ENCODE results near the gene RPL32. TPM values are rescaled to one million over a fixed set of nuclear protein-coding genes. Genes with fewer than 3 reads are reported as not detected.

The RPL32 gene
- total RNA-seq, 1 donor from 2014 or later = 1,821 TPM

GRCh38 chr3:12817343-12817710 lies 24.0 kb downstream of the RPL32 start:
- Histone ChIP-seq H3K4me3 (no peak overlapping the region), H3K27me3 (no peaks in the 10 kb centered on the region), H3K4me1 (no peaks in the 10 kb centered on the region), H3K9me3 (no peaks in the 10 kb centered on the region), H3K27ac (no peak overlapping the region), H3K36me3 (peaks cover 61 to 79% of the 10 kb centered on the region in 2 donors)
- intact Hi-C loops (cut with DNase I) = no loop called here
- no peak for TF ChIP-seq CTCF (IDR thresholded peaks at IDR 0.05)
- no peak for DNase-seq (ENCODE audit: low spot score in 2 of 2)

DNA sequence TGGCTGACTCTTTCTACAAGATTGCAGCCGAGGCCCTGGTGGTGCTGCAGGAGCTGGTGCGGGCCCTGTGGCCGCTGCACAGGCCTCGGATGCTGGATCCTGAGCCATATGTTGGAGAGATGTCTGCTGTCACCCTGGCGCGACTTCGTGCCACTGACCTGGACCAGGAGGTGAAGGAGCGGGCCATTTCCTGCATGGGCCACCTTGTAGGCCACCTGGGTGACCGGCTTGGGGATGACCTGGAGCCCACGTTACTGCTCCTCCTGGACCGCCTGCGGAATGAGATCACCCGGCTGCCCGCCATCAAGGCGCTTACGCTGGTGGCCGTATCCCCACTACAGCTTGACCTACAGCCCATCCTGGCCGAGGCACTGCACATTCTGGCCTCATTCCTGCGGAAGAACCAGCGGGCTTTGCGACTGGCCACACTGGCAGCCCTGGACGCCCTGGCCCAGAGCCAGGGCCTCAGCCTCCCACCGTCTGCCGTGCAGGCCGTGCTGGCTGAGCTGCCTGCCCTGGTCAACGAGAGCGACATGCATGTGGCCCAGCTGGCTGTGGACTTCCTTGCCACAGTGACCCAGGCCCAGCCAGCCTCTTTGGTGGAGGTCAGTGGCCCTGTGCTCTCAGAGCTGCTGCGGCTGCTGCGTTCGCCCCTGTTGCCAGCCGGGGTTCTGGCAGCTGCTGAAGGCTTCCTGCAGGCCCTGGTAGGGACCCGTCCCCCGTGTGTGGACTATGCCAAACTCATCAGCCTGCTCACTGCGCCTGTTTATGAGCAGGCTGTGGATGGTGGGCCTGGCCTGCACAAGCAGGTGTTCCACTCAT lies 24.6 kb downstream of the RPL32 start:
- DNase-seq (ENCODE audit: low spot score in 2 of 2) = no peak
- Histone ChIP-seq H3K9me3 (no peaks in the 10 kb centered on the region), H3K36me3 (peaks cover 61 to 79% of the 10 kb centered on the region in 2 donors), H3K4me1 (no peaks in the 10 kb centered on the region), H3K4me3 (no peak overlapping the region), H3K27ac (no peak overlapping the region), H3K27me3 (no peaks in the 10 kb centered on the region)
- TF ChIP-seq CTCF (IDR thresholded peaks at IDR 0.05) = no peak
- intact Hi-C loops (cut with DNase I) = no loop called here

DNA sequence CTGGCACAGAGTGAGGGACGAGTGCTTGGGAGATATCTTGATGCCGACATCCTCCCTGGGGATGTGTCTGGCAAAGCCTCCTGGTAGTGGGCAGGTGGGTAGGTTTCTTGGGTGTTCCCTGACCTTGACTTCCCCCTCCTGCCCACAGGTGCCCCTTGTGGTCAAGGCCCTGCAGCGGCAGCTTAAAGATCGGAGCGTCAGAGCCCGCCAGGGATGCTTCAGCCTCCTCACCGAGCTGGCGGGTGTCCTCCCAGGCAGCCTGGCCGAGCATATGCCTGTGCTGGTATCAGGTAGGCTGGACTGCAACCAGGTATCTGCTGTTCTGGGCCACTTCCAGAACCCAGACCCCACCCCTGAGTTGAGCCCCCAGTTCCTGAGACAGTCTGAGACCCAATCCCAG lies 25.6 kb downstream of the RPL32 start:
- Histone ChIP-seq H3K4me1 (peaks cover 0 to 4% of the 10 kb centered on the region in 2 donors), H3K27ac (no peak overlapping the region), H3K27me3 (no peaks in the 10 kb centered on the region), H3K4me3 (no peak overlapping the region), H3K36me3 (peaks cover 60 to 71% of the 10 kb centered on the region in 2 donors), H3K9me3 (no peaks in the 10 kb centered on the region)
- no peak for TF ChIP-seq CTCF (IDR thresholded peaks at IDR 0.05)
- no peak for DNase-seq (ENCODE audit: low spot score in 2 of 2)
- intact Hi-C loops (cut with DNase I) = no loop called here

GRCh38 chr3:12815078-12815477 lies 26.3 kb downstream of the RPL32 start:
- no peak for DNase-seq (ENCODE audit: low spot score in 2 of 2)
- Histone ChIP-seq H3K4me1 (peaks cover 0 to 6% of the 10 kb centered on the region in 2 donors), H3K27me3 (no peaks in the 10 kb centered on the region), H3K27ac (no peak overlapping the region), H3K4me3 (no peak overlapping the region), H3K9me3 (no peaks in the 10 kb centered on the region), H3K36me3 (peaks cover 54 to 65% of the 10 kb centered on the region in 2 donors)
- TF ChIP-seq CTCF (IDR thresholded peaks at IDR 0.05) = no peak
- intact Hi-C loops (cut with DNase I) = no loop called here

GRCh38 chr3:12813967-12814366 lies 27.4 kb downstream of the RPL32 start:
- Histone ChIP-seq H3K27me3 (no peaks in the 10 kb centered on the region), H3K36me3 (peaks cover 48 to 56% of the 10 kb centered on the region in 2 donors), H3K27ac (no peak overlapping the region), H3K4me3 (no peak overlapping the region), H3K9me3 (no peaks in the 10 kb centered on the region), H3K4me1 (peaks cover 0 to 11% of the 10 kb centered on the region in 2 donors)
- no peak for TF ChIP-seq CTCF (IDR thresholded peaks at IDR 0.05)
- no peak for DNase-seq (ENCODE audit: low spot score in 2 of 2)
- intact Hi-C loops (cut with DNase I) = loop anchor here (5.0 kb wide), 2 partner anchors 107 to 677 kb away; no protein-coding TSS in a partner anchor
